ENCODE data around the gene FNDC3B.

FNDC3B gene

GRCh38 chr3:172263781-172264486, 224.6 kb downstream of the FNDC3B start:
- DNase-seq (ENCODE audit: low read depth): no peak

GRCh38 chr3:172266103-172266502, 226.7 kb downstream of the FNDC3B start:
- DNase-seq (ENCODE audit: low read depth): no peak

- DNase-seq (ENCODE audit: low read depth): no peak
Observed at GRCh38 chr3:172268425-172268824, 229.0 kb downstream of the FNDC3B start.

DNA sequence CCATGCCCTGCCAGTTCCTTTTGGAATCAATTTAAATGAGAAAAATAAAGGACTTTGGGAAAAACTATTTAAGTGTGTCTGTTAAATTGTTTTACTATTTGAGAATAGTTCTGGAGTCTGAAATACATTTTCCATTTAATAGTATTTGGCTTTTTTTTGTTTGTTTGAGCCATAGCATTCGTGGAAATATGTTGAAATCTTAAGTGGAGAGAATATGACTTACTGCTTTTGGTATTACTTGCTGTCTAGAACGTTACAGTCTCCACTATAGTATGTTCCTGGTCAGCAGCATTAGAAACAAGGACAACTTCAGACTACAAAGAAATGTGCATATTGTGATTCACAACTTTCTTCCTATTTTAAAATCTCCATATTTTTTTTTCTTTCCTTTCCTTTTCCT, 229.5 kb downstream of the FNDC3B start:
- DNase-seq (ENCODE audit: low read depth): no peak

DNA sequence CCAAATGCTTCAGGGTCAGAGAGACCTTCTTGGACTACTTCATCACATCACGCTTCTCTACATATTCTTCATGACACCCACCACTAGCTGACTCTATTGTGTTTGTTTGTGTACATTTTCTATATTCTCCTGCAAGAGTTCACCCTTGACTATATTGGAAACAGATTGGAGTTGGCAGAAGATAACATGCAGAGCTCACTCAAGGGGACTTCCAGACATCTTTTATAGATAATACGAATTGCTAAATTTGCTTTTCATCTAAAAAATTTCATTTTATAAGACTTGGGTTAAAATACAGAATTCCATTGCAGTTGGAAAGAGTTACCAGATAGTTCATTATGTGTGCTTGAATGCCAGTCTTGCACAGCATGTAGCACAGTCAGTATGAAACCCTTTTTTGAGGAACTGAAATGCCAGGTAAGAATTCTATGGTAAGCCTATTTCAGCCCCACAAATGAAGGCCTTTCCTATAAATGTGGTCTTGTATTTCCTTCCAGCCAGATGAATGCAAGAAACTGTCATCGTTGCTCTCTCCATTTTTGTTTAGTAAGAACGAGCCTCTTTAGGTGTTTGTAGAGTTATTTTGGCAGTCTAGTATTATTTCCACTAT, 231.3 kb downstream of the FNDC3B start:
- no peak for DNase-seq (ENCODE audit: low read depth)

DNA sequence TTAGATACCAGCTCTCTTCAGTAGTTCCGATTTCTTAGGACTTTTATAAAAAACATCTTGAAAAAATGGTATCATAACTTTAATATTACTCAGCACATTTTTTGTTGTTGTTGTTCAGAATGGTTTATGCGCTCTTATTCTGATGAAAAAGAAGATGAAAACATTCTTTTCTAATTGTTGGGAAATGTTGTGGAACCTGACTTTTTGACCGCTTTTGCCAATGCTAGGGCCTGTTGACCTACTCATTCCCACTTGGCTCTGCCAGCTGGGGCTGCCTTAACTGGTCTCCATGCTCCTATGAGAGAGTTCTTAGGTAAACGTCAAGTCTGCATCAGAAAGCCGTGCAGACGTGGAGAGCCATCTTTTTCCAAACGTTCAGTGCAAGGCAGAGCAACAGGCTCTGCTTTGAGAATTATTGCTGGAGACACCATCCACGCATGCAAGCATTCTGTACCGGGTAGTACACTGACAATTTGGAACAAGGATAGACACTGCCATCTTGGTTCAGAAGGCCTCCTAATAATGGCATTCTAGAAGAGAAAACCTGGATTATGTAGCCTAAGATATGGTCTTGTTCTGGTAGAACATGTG, 232.1 kb downstream of the FNDC3B start:
- no peak for DNase-seq (ENCODE audit: low read depth)

DNA sequence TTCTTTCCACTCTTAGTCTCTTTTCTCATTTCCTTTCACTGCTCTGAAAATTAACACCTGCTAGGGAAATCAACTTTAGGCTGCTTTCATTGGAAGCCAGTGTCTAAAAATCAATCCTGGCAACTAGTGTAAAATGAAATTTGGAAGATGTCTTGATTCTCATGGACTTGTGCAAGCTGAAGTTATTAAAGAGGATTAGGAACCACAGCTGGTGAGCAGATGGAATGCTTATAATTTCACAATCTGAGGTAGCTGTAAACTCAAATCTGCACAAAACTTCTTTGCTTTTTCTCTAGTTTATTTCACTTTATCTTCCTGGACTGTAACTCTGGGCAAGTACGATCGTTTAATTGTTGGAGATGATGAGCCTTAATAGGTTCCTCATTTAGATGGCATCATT, 233.3 kb downstream of the FNDC3B start:
- DNase-seq (ENCODE audit: low read depth): no peak

DNA sequence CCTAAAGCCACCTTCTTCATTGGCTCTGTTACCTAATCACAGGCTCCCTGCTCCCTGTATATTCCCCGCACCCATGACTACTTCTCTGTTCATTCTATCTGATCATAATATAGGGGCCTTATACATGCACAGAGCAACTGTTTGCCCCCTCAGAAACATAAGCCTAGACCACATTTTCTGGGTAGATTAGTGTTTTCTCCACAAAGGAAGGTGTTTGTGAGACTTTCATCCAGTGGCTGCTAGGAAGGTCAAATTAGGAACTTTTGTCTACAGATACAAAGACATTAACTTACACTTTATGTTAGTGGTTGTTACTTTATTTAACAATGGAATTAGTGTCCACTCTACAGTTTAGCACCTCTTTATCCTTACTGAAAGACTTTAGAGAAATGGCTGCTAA, 234.0 kb downstream of the FNDC3B start:
- DNase-seq (ENCODE audit: low read depth): no peak

- no peak for DNase-seq (ENCODE audit: low read depth)
Observed at GRCh38 chr3:172274906-172275305, 235.5 kb downstream of the FNDC3B start.

- DNase-seq (ENCODE audit: low read depth): no peak
Observed at GRCh38 chr3:172275586-172275985, 236.2 kb downstream of the FNDC3B start.

GRCh38 chr3:172276103-172276502, 236.7 kb downstream of the FNDC3B start:
- DNase-seq (ENCODE audit: low read depth): no peak

DNA sequence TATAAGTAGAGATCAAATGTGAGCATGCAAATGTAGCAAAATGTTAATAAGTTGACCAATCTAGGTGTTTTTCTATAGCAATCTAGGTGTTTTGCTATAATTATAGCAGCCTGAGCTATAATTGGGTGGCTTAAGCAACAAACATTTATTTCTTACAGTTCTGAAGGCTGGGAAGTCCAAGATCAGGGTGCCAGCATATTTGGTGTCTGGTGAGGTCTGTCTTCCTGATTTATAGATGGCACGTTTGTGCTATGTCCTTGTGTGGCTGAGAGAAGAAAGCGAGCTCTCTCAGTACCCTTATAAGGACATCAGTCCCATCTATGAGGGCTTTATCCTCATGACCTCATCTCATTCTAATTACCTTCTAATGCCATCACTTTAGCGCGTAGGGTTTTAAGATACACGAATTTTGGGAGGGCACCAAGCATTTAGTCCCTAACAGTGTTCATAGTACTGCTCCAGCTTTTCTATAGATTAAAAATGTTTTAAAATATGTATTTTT, 237.8 kb downstream of the FNDC3B start:
- DNase-seq (ENCODE audit: low read depth): no peak

DNA sequence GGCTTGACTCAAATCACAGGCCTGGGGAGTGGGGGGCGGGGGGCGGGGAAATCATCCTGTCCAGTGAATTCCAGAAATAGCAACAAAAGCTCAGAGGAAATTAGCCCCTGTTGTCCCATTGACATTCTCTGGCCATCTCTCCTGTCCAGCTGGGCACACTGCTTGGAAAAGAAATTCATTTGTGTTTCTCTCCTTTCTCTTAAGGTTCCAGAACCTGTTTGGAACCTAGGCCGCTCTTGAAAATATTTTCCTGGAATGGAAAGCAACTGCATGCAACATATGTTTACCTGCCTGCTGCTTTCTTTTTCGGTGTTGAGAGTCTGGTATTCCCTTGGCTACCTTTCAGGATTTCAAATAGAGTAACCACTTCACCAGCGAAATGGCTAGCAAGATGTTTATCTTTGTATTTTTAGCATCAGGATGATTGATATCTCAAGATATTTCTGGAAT, 239.8 kb downstream of the FNDC3B start:
- DNase-seq (ENCODE audit: low read depth): no peak

GRCh38 chr3:172279974-172280373, 240.6 kb downstream of the FNDC3B start:
- no peak for DNase-seq (ENCODE audit: low read depth)

DNA sequence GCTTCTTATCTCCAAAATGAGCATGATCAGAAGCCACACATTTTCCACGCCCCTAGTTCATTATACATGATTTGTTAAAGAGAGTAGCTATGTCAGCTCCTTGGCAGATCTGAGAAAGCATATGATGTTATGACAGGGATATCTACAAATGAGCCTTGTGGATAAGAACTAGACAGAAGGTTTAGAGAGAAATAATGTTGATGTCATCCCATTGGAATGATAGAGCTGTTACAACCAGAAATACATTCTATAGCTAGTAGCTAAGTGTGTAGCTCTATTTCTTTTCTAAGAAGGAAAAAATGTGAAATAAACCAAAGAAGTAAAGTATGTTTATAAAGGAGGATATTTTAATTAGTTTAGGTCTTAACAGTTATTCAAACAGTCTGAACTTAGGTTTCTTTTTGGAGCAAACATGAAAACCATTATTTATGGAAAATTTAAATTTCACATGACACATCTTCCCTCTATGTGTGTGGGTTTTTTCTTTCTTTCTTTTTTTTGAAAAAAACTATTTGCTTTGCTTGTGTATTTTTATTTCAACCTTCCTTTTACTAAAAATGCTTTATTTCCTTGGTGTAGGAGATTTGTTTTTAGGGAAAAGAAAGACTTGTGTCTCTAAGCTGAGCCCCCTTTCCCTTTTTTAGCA, 241.2 kb downstream of the FNDC3B start:
- DNase-seq (ENCODE audit: low read depth): no peak

- no peak for DNase-seq (ENCODE audit: low read depth)
Observed at GRCh38 chr3:172281884-172282283, 242.5 kb downstream of the FNDC3B start.

- no peak for DNase-seq (ENCODE audit: low read depth)
Observed at GRCh38 chr3:172282850-172283249, 243.5 kb downstream of the FNDC3B start.

DNA sequence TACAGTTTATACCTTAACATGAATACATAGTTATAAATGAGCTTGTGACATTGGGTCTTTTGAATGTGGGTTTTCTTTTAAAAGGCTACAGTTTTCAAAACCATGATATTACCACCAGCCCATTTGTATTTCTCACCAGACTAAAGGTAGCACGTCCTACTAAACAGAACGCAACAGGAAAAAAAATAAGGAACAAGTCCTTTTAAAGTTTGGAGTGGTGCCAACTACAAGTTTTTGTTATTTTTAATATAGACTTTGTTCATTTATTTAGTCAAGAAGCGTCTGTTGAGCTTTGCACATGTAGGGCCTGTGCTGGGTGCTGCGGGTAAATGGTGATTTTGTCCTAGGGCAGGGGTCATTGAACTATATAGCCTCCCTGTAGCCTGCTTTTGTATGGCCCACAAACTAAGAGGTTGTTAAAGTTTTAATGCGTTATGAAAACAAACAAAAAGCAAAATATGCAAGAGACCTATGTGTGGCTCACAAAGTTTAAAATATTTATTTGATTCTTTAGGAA, 244.5 kb downstream of the FNDC3B start:
- no peak for DNase-seq (ENCODE audit: low read depth)

DNA sequence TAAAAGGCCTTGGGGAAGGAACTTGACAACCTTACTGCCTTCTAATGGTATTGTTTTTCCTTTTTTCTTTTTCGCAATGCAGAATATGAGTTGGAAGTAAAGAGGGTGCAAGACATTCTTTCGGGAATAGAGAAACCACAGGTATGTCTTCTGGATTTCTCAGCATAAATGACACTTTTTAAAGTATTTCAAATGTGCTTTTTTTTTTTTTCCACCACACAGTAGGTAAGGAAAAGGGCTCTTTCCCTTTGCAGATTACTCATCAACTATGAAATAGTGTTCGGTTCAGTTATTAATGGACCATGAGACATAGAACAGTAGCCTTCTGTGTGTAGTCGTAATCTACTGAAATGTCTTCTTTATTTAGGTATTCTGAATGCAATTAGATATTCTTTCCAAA, 246.5 kb downstream of the FNDC3B start:
- DNase-seq (ENCODE audit: low read depth): no peak

GRCh38 chr3:172286548-172287148, 247.3 kb downstream of the FNDC3B start:
- DNase-seq (ENCODE audit: low read depth): no peak

GRCh38 chr3:172287937-172288477, 248.6 kb downstream of the FNDC3B start:
- DNase-seq (ENCODE audit: low read depth): no peak

DNA sequence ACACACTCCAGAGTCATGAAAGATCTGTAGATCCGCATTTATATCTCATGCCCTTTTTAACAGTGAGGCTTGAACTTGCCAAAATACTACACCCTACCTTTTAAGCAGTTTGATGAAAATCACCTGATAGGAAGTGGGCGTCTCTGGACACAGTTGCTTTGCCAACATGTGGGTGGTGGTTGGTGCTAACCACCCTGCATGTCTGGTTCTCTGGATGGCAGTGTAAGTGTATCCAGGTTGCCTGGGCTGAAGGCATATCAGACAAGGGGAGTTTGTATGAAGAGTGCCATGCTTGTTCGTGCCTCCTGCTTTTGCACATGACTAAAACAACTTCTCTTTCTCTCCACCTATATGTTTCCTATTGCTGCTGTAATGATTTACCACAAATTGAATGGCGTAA, 249.3 kb downstream of the FNDC3B start:
- no peak for DNase-seq (ENCODE audit: low read depth)

Data from stimulated activated CD8-positive, alpha-beta memory T cell treated with anti-CD3 and anti-CD28 coated beads, Interleukin-15, amount 100 ng/mL, for 24 hours (primary cell).